Natural killer cell (primary cell): Measurements from ENCODE around the gene KRIT1. TPM values are rescaled to one million over a fixed set of nuclear protein-coding genes. Genes with fewer than 3 reads are reported as not detected.

ENCODE experiments used
- ATAC-seq, 3 donors: fragments of 150-1000 bp in 2 of 3; fragments of 200-7000 bp in 1 of 3; cut with Tn5 transposase; 1 replicate in 1 of 3; 2 replicates in 2 of 3; pipeline ENCODE4 v1.10.0; 2021; ENCODE audit warnings: mild to moderate bottlenecking in 2 of 3, moderate library complexity in 2 of 3
- DNase-seq, 2 donors: peaks; one replicate each; pipeline versions ENCODE4 v3.0.0 to v3.0.0-alpha.2; 2013 to 2021; ENCODE audit warnings: mixed read lengths in 1 of 2
- H3K27ac ChIP-seq: one replicate; pipeline ENCODE4 v1.5.1; 2013; ENCODE audit warnings: mild to moderate bottlenecking, low read length
- H3K27me3 ChIP-seq: one replicate; pipeline ENCODE4 v1.6.1; 2013; ENCODE audit warnings: low read length; ENCODE audit not compliant: control insufficient read depth, insufficient read depth
- H3K36me3 ChIP-seq: one replicate; pipeline ENCODE4 v1.6.1; 2013; ENCODE audit warnings: low read length; ENCODE audit not compliant: control insufficient read depth, insufficient read depth
- H3K4me1 ChIP-seq: one replicate; pipeline ENCODE4 v1.6.1; 2013; ENCODE audit warnings: low read length; ENCODE audit not compliant: control insufficient read depth, insufficient read depth
- H3K4me3 ChIP-seq: one replicate; pipeline ENCODE4 v1.5.1; 2013; ENCODE audit warnings: low read length
- H3K9me3 ChIP-seq: one replicate; pipeline ENCODE4 v1.6.1; 2013; ENCODE audit warnings: low read length; ENCODE audit not compliant: control insufficient read depth, insufficient read depth
- H3K27ac Mint-ChIP-seq, 2 donors: one replicate each; pipeline ENCODE4 v1.8.0; 2022; ENCODE audit warnings: mild to moderate bottlenecking in 2 of 2, mixed read lengths in 2 of 2, moderate library complexity in 1 of 2
- H3K27me3 Mint-ChIP-seq, 2 donors: one replicate each; pipeline ENCODE4 v1.8.0; 2022; ENCODE audit warnings: low read depth in 2 of 2, mixed read lengths in 2 of 2
- H3K36me3 Mint-ChIP-seq: one replicate; pipeline ENCODE4 v1.8.0; 2022; ENCODE audit warnings: mixed read lengths
- H3K4me1 Mint-ChIP-seq, 2 donors: one replicate each; pipeline ENCODE4 v1.8.0; 2022; ENCODE audit warnings: mixed read lengths in 2 of 2
- H3K4me3 Mint-ChIP-seq: one replicate; pipeline ENCODE4 v1.8.0; 2022; ENCODE audit warnings: mild to moderate bottlenecking, moderate library complexity, mixed read lengths
- H3K9me3 Mint-ChIP-seq, 2 donors: one replicate each; pipeline ENCODE4 v1.8.0; 2022; ENCODE audit warnings: mixed read lengths in 2 of 2
- WGBS: methylation state at CpG from one replicate; pipeline ENCODE4 v1.1.7; 2013; ENCODE audit warnings: missing lambda C conversion rate; ENCODE audit not compliant: insufficient coverage; 5-methylcytosine and 5-hydroxymethylcytosine counted together
- intact Hi-C: fragments of 100-400 bp; cut with micrococcal nuclease; formaldehyde crosslinking; loops from one replicate; pipeline ENCODE4 v1.14.2; 2022
- total RNA-seq, 4 donors: library from RNA; stranded (reverse); fragments of 120-200 nt in 1 of 4; gene quantifications; one replicate each; pipeline versions ENCODE4 v1.2.3 to v1.2.4, GENCODE V29; 2013 to 2022
- TF ChIP-seq, protein P1 (sequence below): fragments of 200-600 bp; IDR thresholded peaks from one replicate; pipeline ENCODE4 v1.8.0; 2022; ENCODE audit warnings: antibody characterized with exemption

Gene KRIT1
- total RNA-seq: 10 to 100 TPM; 55.4 to 76.7 (median 62.6) TPM
- 80.5 TPM for total RNA-seq (2013)

GRCh38 chr7:92245487-92246359, at the start of gene KRIT1, which contains the start of gene ANKIB1:
Gene KRIT1 (minus strand): TSS chr7:92245914. CDS start chr7:92242135, 3,779 bp downstream.
Gene ANKIB1 (plus strand): TSS chr7:92245974. CDS start chr7:92294979, 49,005 bp downstream.
- peaks cover 39 to 45% of the 10 kb centered on the region in 2 donors for H3K4me1 Mint-ChIP-seq
- peak; percentile 82 to 93 for DNase-seq
- Histone ChIP-seq H3K9me3 (no peaks in the 10 kb centered on the region), H3K27ac (peak within 1 kb of the TSS; percentile 92), H3K4me3 (peak within 1 kb of the TSS; percentile 74), H3K4me1 (peaks cover 11% of the 10 kb centered on the region), H3K27me3 (no peaks in the 10 kb centered on the region), H3K36me3 (peaks cover 8% of the 10 kb centered on the region)
- no peaks in the 10 kb centered on the region for H3K9me3 Mint-ChIP-seq
- peak within 1 kb of the TSS; percentile 99 for H3K27ac Mint-ChIP-seq
- no peaks in the 10 kb centered on the region for H3K36me3 Mint-ChIP-seq
- ATAC-seq: peak; percentile 75 to 85 (median 81)
- H3K27me3 Mint-ChIP-seq: no peaks in the 10 kb centered on the region
- TF ChIP-seq, protein P1, sequence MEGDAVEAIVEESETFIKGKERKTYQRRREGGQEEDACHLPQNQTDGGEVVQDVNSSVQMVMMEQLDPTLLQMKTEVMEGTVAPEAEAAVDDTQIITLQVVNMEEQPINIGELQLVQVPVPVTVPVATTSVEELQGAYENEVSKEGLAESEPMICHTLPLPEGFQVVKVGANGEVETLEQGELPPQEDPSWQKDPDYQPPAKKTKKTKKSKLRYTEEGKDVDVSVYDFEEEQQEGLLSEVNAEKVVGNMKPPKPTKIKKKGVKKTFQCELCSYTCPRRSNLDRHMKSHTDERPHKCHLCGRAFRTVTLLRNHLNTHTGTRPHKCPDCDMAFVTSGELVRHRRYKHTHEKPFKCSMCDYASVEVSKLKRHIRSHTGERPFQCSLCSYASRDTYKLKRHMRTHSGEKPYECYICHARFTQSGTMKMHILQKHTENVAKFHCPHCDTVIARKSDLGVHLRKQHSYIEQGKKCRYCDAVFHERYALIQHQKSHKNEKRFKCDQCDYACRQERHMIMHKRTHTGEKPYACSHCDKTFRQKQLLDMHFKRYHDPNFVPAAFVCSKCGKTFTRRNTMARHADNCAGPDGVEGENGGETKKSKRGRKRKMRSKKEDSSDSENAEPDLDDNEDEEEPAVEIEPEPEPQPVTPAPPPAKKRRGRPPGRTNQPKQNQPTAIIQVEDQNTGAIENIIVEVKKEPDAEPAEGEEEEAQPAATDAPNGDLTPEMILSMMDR: no peak
- peak within 1 kb of the TSS; percentile 100 for H3K4me3 Mint-ChIP-seq
- WGBS: under 1% methylated on average over 71 of the region's 71 CpGs
- intact Hi-C loops: loop anchor here (1.0 kb wide), 3 partner anchors 68 to 202 kb away; partner anchors contain the start of genes CYP51A1 and GATAD1

- Mint-ChIP-seq H3K27me3 (no peaks in the 10 kb centered on the region), H3K4me3 (no peak overlapping the region), H3K9me3 (no peaks in the 10 kb centered on the region), H3K4me1 (peaks cover 21 to 30% of the 10 kb centered on the region in 2 donors), H3K27ac (peak overlapping the region in 1 of 2 donors; percentile 27), H3K36me3 (no peaks in the 10 kb centered on the region)
- no peak for DNase-seq
- no peaks in the 10 kb centered on the region for H3K27me3 ChIP-seq
- ATAC-seq: no peak
- no peaks in the 10 kb centered on the region for H3K4me1 ChIP-seq
- H3K36me3 ChIP-seq: peaks cover 11% of the 10 kb centered on the region
- H3K9me3 ChIP-seq: no peaks in the 10 kb centered on the region
- intact Hi-C loops: no loop called here
- WGBS: no CpG with 5 or more reads among the region's 1 CpG
- H3K27ac ChIP-seq: no peak overlapping the region
- no peak overlapping the region for H3K4me3 ChIP-seq
- TF ChIP-seq, protein P1: no peak
These were observed 49.7 kb upstream of the KRIT1 start for GRCh38 chr7:92295391-92295790.

DNA sequence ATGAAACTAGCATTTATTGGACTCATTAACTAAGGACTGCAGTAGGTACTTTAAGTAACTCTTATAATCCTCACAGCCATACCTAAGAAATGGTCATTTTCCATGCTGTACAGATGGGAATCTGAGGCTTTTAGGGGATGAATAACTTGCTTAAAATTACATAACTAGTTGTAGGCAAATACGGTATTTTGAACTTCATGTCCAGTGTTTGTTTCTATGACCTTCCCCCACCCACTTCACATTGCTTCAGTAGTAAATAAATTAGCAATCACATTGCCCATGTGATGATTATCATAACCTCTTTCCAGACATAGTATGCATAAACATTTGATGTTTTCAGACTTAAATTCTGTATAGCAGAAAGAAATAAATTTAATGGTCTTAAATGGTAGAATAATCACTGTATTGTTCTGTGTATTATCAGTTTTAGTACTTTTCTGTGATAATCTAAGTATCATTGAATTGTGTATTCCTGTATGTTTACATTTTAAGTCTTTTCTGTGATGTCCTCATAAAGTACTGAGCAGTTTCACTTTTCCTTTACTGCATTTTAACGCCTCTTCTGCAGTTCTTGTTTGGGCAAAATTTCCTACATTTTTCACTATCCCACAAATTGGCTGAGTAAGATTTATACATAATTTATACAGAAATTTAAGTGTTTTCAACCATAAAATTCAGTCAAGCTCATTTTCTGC, 48.3 kb upstream of the KRIT1 start:
- Mint-ChIP-seq H3K9me3 (no peaks in the 10 kb centered on the region), H3K27me3 (no peaks in the 10 kb centered on the region), H3K36me3 (no peaks in the 10 kb centered on the region), H3K27ac (peak overlapping the region; percentile 70 to 82), H3K4me1 (peaks cover 31 to 36% of the 10 kb centered on the region in 2 donors), H3K4me3 (peak overlapping the region; percentile 18)
- Histone ChIP-seq H3K27me3 (no peaks in the 10 kb centered on the region), H3K27ac (no peak overlapping the region), H3K36me3 (peaks cover 11% of the 10 kb centered on the region), H3K4me1 (no peaks in the 10 kb centered on the region), H3K4me3 (peak overlapping the region; percentile 3), H3K9me3 (no peaks in the 10 kb centered on the region)
- TF ChIP-seq, protein P1: no peak
- DNase-seq (no peak), ATAC-seq (peak in 2 of 3 donors; percentile 54 to 65)
- intact Hi-C loops: no loop called here
- no CpG with 5 or more reads among the region's 2 CpGs for WGBS
